Upper lobe of left lung (tissue), 6 donors: ENCODE measurements around the gene RBM8A. TPM values are rescaled to one million over a fixed set of nuclear protein-coding genes. Genes with fewer than 3 reads are reported as not detected.

Experiments used
- ATAC-seq, 2 donors: fragments of 200-7000 bp; cut with Tn5 transposase; one replicate each; pipeline ENCODE4 v1.9.1; 2022; ENCODE audit warnings: mild to moderate bottlenecking in 2 of 2, moderate library complexity in 2 of 2; ENCODE audit not compliant: low FRiP score in 2 of 2
- DNase-seq, 2 donors: peaks; one replicate each; pipeline ENCODE4 v3.0.0-alpha.2; 2019 to 2020
- H3K27ac ChIP-seq, 4 donors: fragments of 200-600 bp; sonication (generic); one replicate each; pipeline ENCODE4 v1.5.1; 2016 to 2019
- H3K27me3 ChIP-seq, 4 donors: fragments of 200-600 bp; sonication (generic); one replicate each; pipeline ENCODE4 v1.5.1; 2017 to 2019
- H3K36me3 ChIP-seq, 4 donors: fragments of 200-600 bp; sonication (generic); one replicate each; pipeline ENCODE4 v1.5.1; 2016 to 2019
- H3K4me1 ChIP-seq, 4 donors: fragments of 200-600 bp; sonication (generic); one replicate each; pipeline ENCODE4 v1.5.1; 2018 to 2019
- H3K4me3 ChIP-seq, 4 donors: fragments of 200-600 bp; sonication (generic); one replicate each; pipeline ENCODE4 v1.5.1; 2017 to 2019; ENCODE audit warnings: mild to moderate bottlenecking in 2 of 4, moderate library complexity in 1 of 4
- H3K9me3 ChIP-seq, 4 donors: fragments of 200-600 bp; sonication (generic); one replicate each; pipeline ENCODE4 v1.5.1; 2018 to 2019
- CTCF ChIP-seq, 6 experiments: fragments of 450-650 bp in 4 of 6; fragments of 200-600 bp in 2 of 6; sonication (generic) in 2 of 6; IDR thresholded peaks; one replicate each; pipeline ENCODE4 v1.5.1; 2016 to 2019; ENCODE audit warnings: antibody characterized with exemption in 6 of 6
- EP300 ChIP-seq, 4 donors: sonication (generic); formaldehyde crosslinking; IDR thresholded peaks; one replicate each; pipeline ENCODE4 v1.5.1; 2017; ENCODE audit warnings: antibody characterized with exemption in 4 of 4, control low read depth in 2 of 4
- POLR2A ChIP-seq, 4 donors: fragments of 450-650 bp; IDR thresholded peaks; one replicate each; pipeline ENCODE4 v1.5.1; 2016 to 2017; ENCODE audit warnings: antibody characterized with exemption in 4 of 4, mild to moderate bottlenecking in 2 of 4
- POLR2AphosphoS5 ChIP-seq, 2 donors: sonication (generic); formaldehyde crosslinking; IDR thresholded peaks; one replicate each; pipeline ENCODE4 v1.5.1; 2017; ENCODE audit warnings: antibody characterized with exemption in 2 of 2
- WGBS, 2 donors: methylation state at CpG; one replicate each; pipeline ENCODE4 v1.1.5; 2017 to 2018; 5-methylcytosine and 5-hydroxymethylcytosine counted together
- total RNA-seq, 6 donors: library from RNA; depleted of rRNA in 4 of 6; stranded (reverse); fragments of >200 nt in 4 of 6; gene quantifications; one replicate each; pipeline versions ENCODE4 v1.1.0 to v1.2.1, GENCODE V29; 2016 to 2021
- donor health status: DM: no; HTN: no; CAD: no; lungs with moderate emphysema.
- donor health status: DM: no; HTN: yes; CAD: no; lungs with severe emphysema.

Gene RBM8A
- total RNA-seq, 6 donors from 2014 or later: 30.1 to 144 (median 101) TPM

GRCh38 chr1:145897969-145898368, 29.3 kb downstream of the RBM8A start:
- DNase-seq: no peak
- H3K4me1 ChIP-seq: peaks cover 2 to 4% (median 3%) of the 10 kb centered on the region in 4 donors
- H3K27ac ChIP-seq: no peak overlapping the region
- H3K9me3 ChIP-seq: no peaks in the 10 kb centered on the region
- H3K4me3 ChIP-seq: no peak overlapping the region
- no peak for TF ChIP-seq CTCF (IDR thresholded peaks at IDR 0.05)
- no peak for TF ChIP-seq POLR2A (IDR thresholded peaks at IDR 0.05)
- no peak for TF ChIP-seq POLR2AphosphoS5 (IDR thresholded peaks at IDR 0.05)
- TF ChIP-seq EP300 (IDR thresholded peaks at IDR 0.05): no peak
- no peak for ATAC-seq
- no peaks in the 10 kb centered on the region for H3K27me3 ChIP-seq
- WGBS, 2 donors: 85 to 88% methylated on average over 1 of the region's 1 CpG
- peaks cover 0 to 46% (median 7%) of the 10 kb centered on the region in 4 donors for H3K36me3 ChIP-seq

GRCh38 chr1:145895471-145895870, 31.8 kb downstream of the RBM8A start:
- no peak overlapping the region for H3K4me3 ChIP-seq
- H3K4me1 ChIP-seq: peaks cover 24 to 28% (median 26%) of the 10 kb centered on the region in 4 donors
- H3K27me3 ChIP-seq: no peaks in the 10 kb centered on the region
- ATAC-seq (no peak), DNase-seq (no peak)
- H3K27ac ChIP-seq: no peak overlapping the region
- 100% methylated on average over 1 of the region's 1 CpG for WGBS, 2 donors
- TF ChIP-seq EP300 (IDR thresholded peaks at IDR 0.05) (no peak), POLR2AphosphoS5 (IDR thresholded peaks at IDR 0.05) (no peak)
- H3K36me3 ChIP-seq: peaks cover 0 to 29% (median 0%) of the 10 kb centered on the region in 4 donors
- no peaks in the 10 kb centered on the region for H3K9me3 ChIP-seq

GRCh38 chr1:145893306-145894055, 33.8 kb downstream of the RBM8A start:
- DNase-seq: no peak
- Histone ChIP-seq H3K27ac (peak overlapping the region; percentile 86 to 94 (median 90)), H3K27me3 (no peaks in the 10 kb centered on the region), H3K4me1 (peaks cover 27 to 36% (median 30%) of the 10 kb centered on the region in 4 donors), H3K36me3 (peaks cover 0 to 12% (median 0%) of the 10 kb centered on the region in 4 donors), H3K4me3 (no peak overlapping the region), H3K9me3 (no peaks in the 10 kb centered on the region)
- TF ChIP-seq POLR2AphosphoS5 (IDR thresholded peaks at IDR 0.05) (no peak), CTCF (IDR thresholded peaks at IDR 0.05) (no peak), EP300 (IDR thresholded peaks at IDR 0.05) (no peak), POLR2A (IDR thresholded peaks at IDR 0.05) (no peak)
- no peak for ATAC-seq
- 88 to 91% methylated on average over 7 of the region's 7 CpGs for WGBS, 2 donors

- 40 to 53% methylated on average over 3 of the region's 3 CpGs for WGBS, 2 donors
- Histone ChIP-seq H3K27ac (peak overlapping the region; percentile 86 to 94 (median 90)), H3K4me3 (no peak overlapping the region), H3K4me1 (peaks cover 27 to 36% (median 30%) of the 10 kb centered on the region in 4 donors), H3K9me3 (no peaks in the 10 kb centered on the region), H3K36me3 (peaks cover 0 to 6% (median 0%) of the 10 kb centered on the region in 4 donors), H3K27me3 (no peaks in the 10 kb centered on the region)
- ATAC-seq (peak in 1 of 2 donors; percentile 2), DNase-seq (no peak)
- TF ChIP-seq POLR2A (IDR thresholded peaks at IDR 0.05): no peak
- no peak for TF ChIP-seq EP300 (IDR thresholded peaks at IDR 0.05)
- no peak for TF ChIP-seq CTCF (IDR thresholded peaks at IDR 0.05)
- TF ChIP-seq POLR2AphosphoS5 (IDR thresholded peaks at IDR 0.05): no peak
Measured at GRCh38 chr1:145892486-145893087, 34.7 kb downstream of the RBM8A start.
